ENCODE data around the gene MED13L.

DNA sequence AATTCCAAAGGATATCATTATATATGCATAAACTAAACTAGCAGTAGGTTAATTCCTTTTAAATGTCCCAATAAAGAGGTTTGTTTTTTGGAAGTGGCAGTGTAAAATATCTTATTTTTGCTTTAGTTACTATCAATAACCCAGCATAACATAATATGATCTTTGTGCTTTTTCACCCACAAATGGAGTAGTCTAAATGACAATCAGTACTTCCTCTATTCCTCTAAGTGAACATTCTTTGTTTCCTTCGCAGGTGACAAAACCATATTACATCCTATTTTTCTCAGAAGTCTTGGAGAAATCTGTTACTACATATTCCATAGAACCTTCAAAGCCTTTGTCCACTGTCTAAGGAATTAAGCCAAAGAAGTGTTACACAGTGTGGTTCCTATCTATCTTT lies 62.5 kb downstream of the MED13L start:
- TF ChIP-seq, protein P1, sequence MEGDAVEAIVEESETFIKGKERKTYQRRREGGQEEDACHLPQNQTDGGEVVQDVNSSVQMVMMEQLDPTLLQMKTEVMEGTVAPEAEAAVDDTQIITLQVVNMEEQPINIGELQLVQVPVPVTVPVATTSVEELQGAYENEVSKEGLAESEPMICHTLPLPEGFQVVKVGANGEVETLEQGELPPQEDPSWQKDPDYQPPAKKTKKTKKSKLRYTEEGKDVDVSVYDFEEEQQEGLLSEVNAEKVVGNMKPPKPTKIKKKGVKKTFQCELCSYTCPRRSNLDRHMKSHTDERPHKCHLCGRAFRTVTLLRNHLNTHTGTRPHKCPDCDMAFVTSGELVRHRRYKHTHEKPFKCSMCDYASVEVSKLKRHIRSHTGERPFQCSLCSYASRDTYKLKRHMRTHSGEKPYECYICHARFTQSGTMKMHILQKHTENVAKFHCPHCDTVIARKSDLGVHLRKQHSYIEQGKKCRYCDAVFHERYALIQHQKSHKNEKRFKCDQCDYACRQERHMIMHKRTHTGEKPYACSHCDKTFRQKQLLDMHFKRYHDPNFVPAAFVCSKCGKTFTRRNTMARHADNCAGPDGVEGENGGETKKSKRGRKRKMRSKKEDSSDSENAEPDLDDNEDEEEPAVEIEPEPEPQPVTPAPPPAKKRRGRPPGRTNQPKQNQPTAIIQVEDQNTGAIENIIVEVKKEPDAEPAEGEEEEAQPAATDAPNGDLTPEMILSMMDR (IDR thresholded peaks at IDR 0.05): no peak
- TF ChIP-seq EZH2 (IDR thresholded peaks at IDR 0.05; ENCODE audit: borderline replicate concordance, insufficient read depth, low read depth, low read length, poor library complexity, severe bottlenecking): no peak

Data from B cell (primary cell).